OCI-LY3 (cell line): Measurements from ENCODE around the gene ATP2C2.

Experiments used
- H2AFZ ChIP-seq: fragments of 200-600, 300-600 bp; shearing (Covaris generic); 2 replicates; pipeline ENCODE4 v1.6.0; 2014; ENCODE audit warnings: antibody characterized with exemption, low read depth, low read length
- H3K27ac ChIP-seq: fragments of 200-600, 300-600 bp; sonication (generic); 2 replicates; pipeline ENCODE4 v1.5.1; 2014; ENCODE audit warnings: mild to moderate bottlenecking, low read length, moderate library complexity, mixed read lengths
- H3K27me3 ChIP-seq: fragments of 200-600, 300-600 bp; sonication (generic); 2 replicates; pipeline ENCODE4 v1.6.1; 2014; ENCODE audit warnings: low read depth, low read length, mixed read lengths
- H3K36me3 ChIP-seq: fragments of 200-600, 300-600 bp; sonication (generic); replicated peaks from 2 replicates; pipeline ENCODE3; 2014; ENCODE audit warnings: low read depth, low read length, mixed read lengths
- H3K4me1 ChIP-seq: fragments of 300-600, 200-600 bp; sonication (generic); 2 replicates; pipeline ENCODE4 v1.6.1; 2014; ENCODE audit warnings: low read length, mixed read lengths
- H3K4me2 ChIP-seq: fragments of 200-600, 300-600 bp; sonication (generic); 2 replicates; pipeline ENCODE4 v1.6.1; 2014; ENCODE audit warnings: low read length, mixed read lengths
- H3K4me3 ChIP-seq: fragments of 300-600, 200-600 bp; sonication (generic); 2 replicates; pipeline ENCODE4 v1.5.1; 2014; ENCODE audit warnings: antibody characterized with exemption, mild to moderate bottlenecking, low read length, moderate library complexity
- H3K79me2 ChIP-seq: fragments of 300-600, 200-600 bp; shearing (Covaris generic); 2 replicates; pipeline ENCODE4 v1.6.1; 2014; ENCODE audit warnings: mild to moderate bottlenecking, low read length, mixed read lengths
- H3K9ac ChIP-seq: fragments of 300-600, 200-600 bp; shearing (Covaris generic); 2 replicates; pipeline ENCODE4 v1.6.0; 2014; ENCODE audit warnings: mild to moderate bottlenecking, low read length, moderate library complexity
- H3K9me3 ChIP-seq: fragments of 200-600, 300-600 bp; shearing (Covaris generic); 2 replicates; pipeline ENCODE4 v1.6.1; 2014; ENCODE audit warnings: low read length, mixed read lengths; ENCODE audit not compliant: insufficient read depth
- H4K20me1 ChIP-seq: fragments of 200-600, 300-600 bp; sonication (generic); 2 replicates; pipeline ENCODE4 v1.6.1; 2016; ENCODE audit warnings: low read length, mixed read lengths; ENCODE audit not compliant: insufficient read depth
- CTCF ChIP-seq: fragments of 200-600, 300-600 bp; sonication (generic); IDR thresholded peaks from 2 replicates; pipeline ENCODE4 v1.5.1; 2014; ENCODE audit warnings: antibody characterized with exemption, low read length, low read depth
- EZH2phosphoT487 ChIP-seq: fragments of 200-600 bp; shearing (Covaris generic); IDR thresholded peaks from 2 replicates; pipeline ENCODE4 v1.6.1; 2018; ENCODE audit warnings: antibody characterized with exemption, mixed run types, low read depth

Gene ATP2C2

GRCh38 chr16:84347161-84347560 lies 21.2 kb upstream of the ATP2C2 start:
- Histone ChIP-seq H3K4me1 (no peaks in the 10 kb centered on the region), H3K27me3 (peaks cover 19% of the 10 kb centered on the region), H3K79me2 (no peaks in the 10 kb centered on the region), H3K4me3 (no peak overlapping the region), H3K27ac (no peak overlapping the region), H3K9ac (no peak overlapping the region), H3K4me2 (no peak overlapping the region), H4K20me1 (no peaks in the 10 kb centered on the region), H2AFZ (no peak overlapping the region), H3K36me3 (no peaks in the 10 kb centered on the region), H3K9me3 (no peaks in the 10 kb centered on the region)
- TF ChIP-seq EZH2phosphoT487, result no peak

- Histone ChIP-seq H3K4me3 (no peak overlapping the region), H3K36me3 (no peaks in the 10 kb centered on the region), H3K4me2 (no peak overlapping the region), H3K9me3 (no peaks in the 10 kb centered on the region), H2AFZ (no peak overlapping the region), H4K20me1 (no peaks in the 10 kb centered on the region), H3K27me3 (peaks cover 19% of the 10 kb centered on the region), H3K9ac (no peak overlapping the region), H3K27ac (no peak overlapping the region), H3K4me1 (no peaks in the 10 kb centered on the region), H3K79me2 (no peaks in the 10 kb centered on the region)
- no peak for TF ChIP-seq EZH2phosphoT487
- no peak for TF ChIP-seq CTCF
Observed at GRCh38 chr16:84348386-84348888, 19.9 kb upstream of the ATP2C2 start.

- Histone ChIP-seq H3K4me1 (no peaks in the 10 kb centered on the region), H3K79me2 (no peaks in the 10 kb centered on the region), H3K9me3 (no peaks in the 10 kb centered on the region), H2AFZ (no peak overlapping the region), H3K27ac (no peak overlapping the region), H3K9ac (no peak overlapping the region), H4K20me1 (no peaks in the 10 kb centered on the region), H3K4me2 (no peak overlapping the region), H3K36me3 (no peaks in the 10 kb centered on the region), H3K27me3 (peaks cover 13% of the 10 kb centered on the region), H3K4me3 (no peak overlapping the region)
- TF ChIP-seq CTCF (no peak), EZH2phosphoT487 (no peak)
Observed at GRCh38 chr16:84349862-84350684, 18.3 kb upstream of the ATP2C2 start.

- Histone ChIP-seq H3K36me3 (no peaks in the 10 kb centered on the region), H3K9me3 (no peaks in the 10 kb centered on the region), H3K4me3 (no peak overlapping the region), H3K4me2 (no peak overlapping the region), H3K79me2 (no peaks in the 10 kb centered on the region), H3K27me3 (peaks cover 13% of the 10 kb centered on the region; the same call in 1 of the 2 replicates), H3K4me1 (no peaks in the 10 kb centered on the region), H3K27ac (no peak overlapping the region), H4K20me1 (no peaks in the 10 kb centered on the region), H2AFZ (no peak overlapping the region), H3K9ac (no peak overlapping the region)
- TF ChIP-seq EZH2phosphoT487 (no peak), CTCF (no peak)
Observed at GRCh38 chr16:84350685-84351400, 17.5 kb upstream of the ATP2C2 start.
